ENCODE measurements around the gene TOR1AIP2. TPM values are rescaled to one million over a fixed set of nuclear protein-coding genes. Genes with fewer than 3 reads are reported as not detected.

Gene TOR1AIP2
- total and polyA plus RNA-seq, 2 of the 13 experiments (the other 11 are each of a cell fraction or from before 2014, with no cell fraction given) = 35.2 to 65.8 TPM

- no peak overlapping the region for H3K4me3 ChIP-seq (replicated peaks in 1 of 3; ENCODE audit: insufficient read depth in 1 of 3, low read depth in 2 of 3, low read length in 3 of 3)
- BruUV-seq (replicated peaks) = no TSS peak
Measured at GRCh38 chr1:179853102-179853501, 24.5 kb downstream of the TOR1AIP2 start.

GRCh38 chr1:179848233-179848632 is 29.4 kb downstream of the TOR1AIP2 start:
- ATAC-seq = no peak
- WGBS (ENCODE audit: low lambda C conversion rate) = 96% methylated on average over 3 of the region's 3 CpGs
- TF ChIP-seq ZNF446 (CRISPR knock-in tag; IDR thresholded peaks at IDR 0.05) (no peak), THAP9 (CRISPR knock-in tag; IDR thresholded peaks at IDR 0.05; ENCODE audit: borderline replicate concordance) (no peak), GLI4 (CRISPR knock-in tag; IDR thresholded peaks at IDR 0.05; ENCODE audit: borderline replicate concordance) (no peak), PAWR (CRISPR knock-in tag; IDR thresholded peaks at IDR 0.05; ENCODE audit: borderline replicate concordance) (no peak), YY1 (IDR thresholded peaks at IDR 0.05; ENCODE audit: insufficient read depth, insufficient replicate concordance, low read depth, low read length) (no peak), FOXA3 (CRISPR knock-in tag; IDR thresholded peaks at IDR 0.05) (no peak)

More at GRCh38 chr1:179853102-179853501, 24.5 kb downstream of the TOR1AIP2 start:
- intact Hi-C loops (cut with micrococcal nuclease; ENCODE audit: unreplicated experiment) (no loop called here), in situ Hi-C loops (cut with HindIII; ENCODE audit: extremely low pct_ligation_motif_present, low pct_unique_long_range_greater_than_20kb) (no loop called here)
- no peak for TF ChIP-seq KDM4B (CRISPR knock-in tag; IDR thresholded peaks at IDR 0.05)
- TF ChIP-seq KLF6 (CRISPR knock-in tag; IDR thresholded peaks at IDR 0.05) = no peak
- no peak for TF ChIP-seq KDM6A (CRISPR knock-in tag; IDR thresholded peaks at IDR 0.05; ENCODE audit: low read depth)
- no peak for TF ChIP-seq TARDBP (CRISPR knock-in tag; IDR thresholded peaks at IDR 0.05)
- no peak for TF ChIP-seq ZNF331 (CRISPR knock-in tag; IDR thresholded peaks at IDR 0.05)
- TF ChIP-seq ZNF776 (CRISPR knock-in tag; IDR thresholded peaks at IDR 0.05) = no peak
- no peak for TF ChIP-seq CSRNP2 (CRISPR knock-in tag; conservative IDR thresholded peaks at IDR 0.05; ENCODE audit: low read depth)
- Histone ChIP-seq H3K36me3 (replicated peaks in 1 of 2; ENCODE audit: control insufficient read depth in 1 of 2, insufficient read depth in 2 of 2, low read length in 2 of 2) (peaks cover 9 to 30% of the 10 kb centered on the region in 2 experiments), H3K9me3 (ENCODE audit: low read length) (no peaks in the 10 kb centered on the region), H3K79me2 (ENCODE audit: insufficient read depth, low read length) (no peaks in the 10 kb centered on the region), H3K9ac (ENCODE audit: insufficient read depth, low read depth, low read length) (no peak overlapping the region), H3K27me3 (ENCODE audit: control insufficient read depth in 1 of 2, insufficient read depth in 2 of 2, low read length in 2 of 2) (no peaks in the 10 kb centered on the region), H2AFZ (ENCODE audit: low read length) (no peak overlapping the region), H4K20me1 (ENCODE audit: insufficient read depth, low read length) (no peaks in the 10 kb centered on the region), H3K4me1 (ENCODE audit: insufficient read depth, low read length) (no peaks in the 10 kb centered on the region), H3K27ac (ENCODE audit: extremely low read length, insufficient read depth, low read length) (no peak overlapping the region), H3K4me2 (ENCODE audit: low read depth, low read length) (no peak overlapping the region)
- FAIRE-seq = no peak
- DNase-seq (ENCODE audit: low spot score) = no peak
- ChIA-PET CTCF (ENCODE audit: low intra/inter-chr PET ratio, low total read pairs) (no interaction called here), POLR2A (no interaction called here)
- WGBS (ENCODE audit: low lambda C conversion rate) = 97% methylated on average over 1 of the region's 1 CpG
- ATAC-seq = no peak

More at GRCh38 chr1:179848233-179848632, 29.4 kb downstream of the TOR1AIP2 start:
- Histone ChIP-seq H3K9ac (ENCODE audit: insufficient read depth, low read depth, low read length) (no peak overlapping the region), H3K79me2 (ENCODE audit: insufficient read depth, low read length) (no peaks in the 10 kb centered on the region), H3K4me1 (ENCODE audit: insufficient read depth, low read length) (no peaks in the 10 kb centered on the region), H3K4me2 (ENCODE audit: low read depth, low read length) (no peak overlapping the region), H3K4me3 (replicated peaks in 1 of 3; ENCODE audit: insufficient read depth in 1 of 3, low read depth in 2 of 3, low read length in 3 of 3) (no peak overlapping the region), H4K20me1 (ENCODE audit: insufficient read depth, low read length) (no peaks in the 10 kb centered on the region), H3K27me3 (ENCODE audit: control insufficient read depth in 1 of 2, insufficient read depth in 2 of 2, low read length in 2 of 2) (no peaks in the 10 kb centered on the region), H2AFZ (ENCODE audit: low read length) (no peak overlapping the region), H3K27ac (ENCODE audit: extremely low read length, insufficient read depth, low read length) (no peak overlapping the region), H3K36me3 (replicated peaks in 1 of 2; ENCODE audit: control insufficient read depth in 1 of 2, insufficient read depth in 2 of 2, low read length in 2 of 2) (peaks cover 13 to 51% of the 10 kb centered on the region in 2 experiments), H3K9me3 (ENCODE audit: low read length) (no peaks in the 10 kb centered on the region)
- in situ Hi-C loops (cut with HindIII; ENCODE audit: extremely low pct_ligation_motif_present, low pct_unique_long_range_greater_than_20kb) = no loop called here
- intact Hi-C loops (cut with micrococcal nuclease; ENCODE audit: unreplicated experiment) = no loop called here
- FAIRE-seq = no peak
- ChIA-PET POLR2A (no interaction called here), CTCF (ENCODE audit: low intra/inter-chr PET ratio, low total read pairs) (no interaction called here)
- no TSS peak for BruUV-seq (replicated peaks)
- no peak for DNase-seq (ENCODE audit: low spot score)

Data from HepG2 (cell line).